Suprapubic skin (tissue), 4 donors: ENCODE measurements around the gene PPP1R37. TPM values are rescaled to one million over a fixed set of nuclear protein-coding genes. Genes with fewer than 3 reads are reported as not detected.

Source experiments
- DNase-seq, 2 donors: peaks; one replicate each; pipeline ENCODE4 v3.0.0-alpha.2; 2019; ENCODE audit warnings: low spot score in 2 of 2
- H3K27ac ChIP-seq: fragments of 200-600 bp; sonication (generic); one replicate; pipeline ENCODE4 v1.5.1; 2019
- H3K27me3 ChIP-seq: fragments of 200-600 bp; sonication (generic); one replicate; pipeline ENCODE4 v1.5.1; 2019
- H3K36me3 ChIP-seq: fragments of 200-600 bp; sonication (generic); one replicate; pipeline ENCODE4 v1.5.1; 2019
- H3K4me1 ChIP-seq: fragments of 200-600 bp; sonication (generic); one replicate; pipeline ENCODE4 v1.5.1; 2019
- H3K4me3 ChIP-seq: fragments of 200-600 bp; sonication (generic); one replicate; pipeline ENCODE4 v1.5.1; 2019; ENCODE audit warnings: mild to moderate bottlenecking
- H3K9me3 ChIP-seq: fragments of 200-600 bp; sonication (generic); one replicate; pipeline ENCODE4 v1.5.1; 2019
- CTCF ChIP-seq, 2 donors: fragments of 200-600 bp in 1 of 2; fragments of 450-650 bp in 1 of 2; sonication (generic) in 1 of 2; IDR thresholded peaks; one replicate each; pipeline ENCODE4 v1.5.1; 2016 to 2019; ENCODE audit warnings: antibody characterized with exemption in 2 of 2, mild to moderate bottlenecking in 1 of 2, moderate library complexity in 1 of 2
- EP300 ChIP-seq: sonication (generic); formaldehyde crosslinking; IDR thresholded peaks from one replicate; pipeline ENCODE4 v1.6.1; 2017; ENCODE audit warnings: antibody characterized with exemption
- POLR2A ChIP-seq, 2 donors: fragments of 450-650 bp; IDR thresholded peaks; one replicate each; pipeline ENCODE4 v1.6.1; 2017; ENCODE audit warnings: antibody characterized with exemption in 2 of 2, mild to moderate bottlenecking in 2 of 2, moderate library complexity in 2 of 2
- POLR2AphosphoS5 ChIP-seq, 3 donors: sonication (generic); formaldehyde crosslinking; IDR thresholded peaks; one replicate each; pipeline ENCODE4 v1.6.1; 2017; ENCODE audit warnings: antibody characterized with exemption in 3 of 3
- WGBS: methylation state at CpG from one replicate; pipeline ENCODE4 v1.1.5; 2018; 5-methylcytosine and 5-hydroxymethylcytosine counted together
- total RNA-seq, 4 donors: library from RNA; depleted of rRNA; stranded (reverse); fragments of >200 nt; gene quantifications; one replicate each; pipeline ENCODE4 v1.1.0, GENCODE V29; 2016

Gene PPP1R37
- total RNA-seq, 4 donors from 2014 or later, result 24.6 to 43.1 (median 33.5) TPM

- TF ChIP-seq EP300 (no peak), POLR2AphosphoS5 (IDR thresholded peaks at IDR 0.05) (no peak), CTCF (IDR thresholded peaks at IDR 0.05) (no peak), POLR2A (IDR thresholded peaks at IDR 0.05) (no peak)
- no peak for DNase-seq
- Histone ChIP-seq H3K27ac (no peak overlapping the region), H3K4me3 (no peak overlapping the region), H3K27me3 (no peaks in the 10 kb centered on the region), H3K9me3 (no peaks in the 10 kb centered on the region), H3K4me1 (peaks cover 18% of the 10 kb centered on the region), H3K36me3 (peaks cover 94% of the 10 kb centered on the region)
- 95% methylated on average over 26 of the region's 38 CpGs for WGBS
Measured at GRCh38 chr19:45066921-45067661, 25.9 kb upstream of the PPP1R37 start.

GRCh38 chr19:45068041-45068440 is 24.9 kb upstream of the PPP1R37 start:
- Histone ChIP-seq H3K27me3 (no peaks in the 10 kb centered on the region), H3K36me3 (peaks cover 91% of the 10 kb centered on the region), H3K4me3 (no peak overlapping the region), H3K9me3 (no peaks in the 10 kb centered on the region), H3K4me1 (peaks cover 28% of the 10 kb centered on the region), H3K27ac (no peak overlapping the region)
- DNase-seq, result no peak
- WGBS, result 82% methylated on average over 6 of the region's 10 CpGs
- TF ChIP-seq CTCF (IDR thresholded peaks at IDR 0.05), result no peak
- TF ChIP-seq POLR2AphosphoS5 (IDR thresholded peaks at IDR 0.05), result no peak
- no peak for TF ChIP-seq POLR2A (IDR thresholded peaks at IDR 0.05)
- TF ChIP-seq EP300, result no peak

- Histone ChIP-seq H3K27me3 (no peaks in the 10 kb centered on the region), H3K4me1 (peaks cover 28% of the 10 kb centered on the region), H3K36me3 (peaks cover 82% of the 10 kb centered on the region), H3K9me3 (no peaks in the 10 kb centered on the region), H3K4me3 (no peak overlapping the region), H3K27ac (peak overlapping the region; percentile 31)
- 55% methylated on average over 13 of the region's 13 CpGs for WGBS
- TF ChIP-seq POLR2AphosphoS5 (IDR thresholded peaks at IDR 0.05) (no peak), CTCF (IDR thresholded peaks at IDR 0.05) (no peak), EP300 (no peak), POLR2A (IDR thresholded peaks at IDR 0.05) (no peak)
- DNase-seq, result no peak
Measured at GRCh38 chr19:45069056-45069455, 23.9 kb upstream of the PPP1R37 start.

- peak overlapping the region; percentile 6 for H3K27ac ChIP-seq
- no peaks in the 10 kb centered on the region for H3K27me3 ChIP-seq
- peaks cover 36% of the 10 kb centered on the region for H3K4me1 ChIP-seq
Measured at GRCh38 chr19:45070214-45070613, 22.8 kb upstream of the PPP1R37 start.

GRCh38 chr19:45070861-45071544 is 22.0 kb upstream of the PPP1R37 start:
- H3K36me3 ChIP-seq, result peaks cover 63% of the 10 kb centered on the region
- no peak for DNase-seq
- H3K4me1 ChIP-seq, result peaks cover 44% of the 10 kb centered on the region
- peak overlapping the region; percentile 53 for H3K27ac ChIP-seq
- no peak overlapping the region for H3K4me3 ChIP-seq
- WGBS, result 65% methylated on average over 14 of the region's 19 CpGs
- no peaks in the 10 kb centered on the region for H3K27me3 ChIP-seq
- no peaks in the 10 kb centered on the region for H3K9me3 ChIP-seq
- no peak for TF ChIP-seq CTCF (IDR thresholded peaks at IDR 0.05)
- peak in 1 of 3 donors; percentile 13 for TF ChIP-seq POLR2AphosphoS5 (IDR thresholded peaks at IDR 0.05)

More at GRCh38 chr19:45070214-45070613, 22.8 kb upstream of the PPP1R37 start:
- DNase-seq, result no peak
- Histone ChIP-seq H3K4me3 (no peak overlapping the region), H3K36me3 (peaks cover 71% of the 10 kb centered on the region), H3K9me3 (no peaks in the 10 kb centered on the region)
- TF ChIP-seq POLR2AphosphoS5 (IDR thresholded peaks at IDR 0.05), result no peak
- no peak for TF ChIP-seq EP300
- TF ChIP-seq POLR2A (IDR thresholded peaks at IDR 0.05), result no peak
- 90% methylated on average over 5 of the region's 6 CpGs for WGBS
